HG03095 (cell line): ENCODE results near the gene YPEL3.

Experiments
- ATAC-seq: cut with Tn5 transposase; IDR thresholded peaks from one replicate; pipeline ENCODE4 v1.9.1; 2021; ENCODE audit warnings: moderate library complexity; ENCODE audit not compliant: unreplicated experiment

The YPEL3 gene

DNA sequence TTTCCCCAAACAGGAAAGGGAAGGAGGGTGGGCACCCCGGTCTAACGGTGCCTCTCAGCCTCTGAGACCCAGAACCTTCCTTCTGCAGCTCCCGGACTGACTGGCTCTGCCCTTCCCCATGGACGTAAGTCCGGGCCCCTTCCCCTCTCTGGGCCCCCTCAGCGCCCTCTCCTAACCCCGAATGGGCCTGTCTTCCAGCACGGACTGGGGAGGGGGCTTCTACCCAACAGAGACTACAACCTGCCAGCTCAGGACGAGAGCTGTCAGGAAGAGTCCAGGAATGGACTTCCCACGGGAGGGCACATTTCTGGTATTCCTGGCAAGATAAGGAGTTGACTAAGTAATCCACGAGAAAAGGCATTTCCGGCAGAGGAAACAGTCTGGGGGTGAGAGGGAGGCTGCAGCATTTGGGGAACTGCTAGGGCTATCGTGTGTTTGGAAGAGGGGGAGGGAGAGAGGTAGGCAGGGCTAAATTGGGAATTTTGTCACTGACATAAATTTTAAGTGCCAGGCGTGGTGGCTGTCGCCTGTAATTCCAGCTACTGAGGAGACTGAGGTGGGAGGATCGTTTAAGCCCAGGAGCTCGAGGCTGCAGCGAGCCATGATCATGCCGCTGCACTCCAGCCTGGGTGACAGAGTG lies 42.5 kb downstream of the YPEL3 start:
- ATAC-seq = no peak

DNA sequence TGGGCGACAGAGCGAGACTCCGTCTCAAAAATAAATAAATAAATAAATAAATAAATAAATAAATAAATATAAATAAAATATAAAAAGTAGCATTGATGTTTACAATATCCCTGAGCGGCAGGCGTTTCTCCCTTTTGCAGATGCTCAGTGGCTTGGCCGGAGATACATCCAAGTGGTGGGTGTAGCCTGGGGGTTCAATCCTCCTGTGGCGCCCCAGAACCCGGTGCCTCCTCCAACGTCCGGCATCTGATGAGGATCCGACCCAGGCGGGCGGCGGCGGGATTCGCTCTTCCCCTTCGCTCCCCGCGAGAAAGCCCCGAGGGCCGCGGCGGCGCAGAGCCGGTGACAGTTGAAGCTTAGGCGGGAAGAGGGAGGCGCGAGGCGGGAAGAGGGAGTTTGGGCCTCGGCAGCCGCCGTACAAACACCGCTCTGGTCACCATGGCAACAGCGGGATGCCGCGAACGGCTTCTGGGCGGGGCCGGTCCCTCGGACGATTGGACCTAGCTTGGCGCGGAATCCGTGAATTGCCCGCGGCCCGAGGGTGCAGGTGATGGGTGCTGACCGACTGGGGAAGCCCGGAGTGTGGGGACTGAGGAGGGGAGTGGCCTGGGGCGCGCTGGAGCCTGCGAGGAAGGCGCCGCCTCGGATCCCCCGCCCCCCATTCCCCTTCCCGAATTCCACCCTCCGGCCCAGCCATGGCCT lies 43.2 kb downstream of the YPEL3 start:
- no peak for ATAC-seq

DNA sequence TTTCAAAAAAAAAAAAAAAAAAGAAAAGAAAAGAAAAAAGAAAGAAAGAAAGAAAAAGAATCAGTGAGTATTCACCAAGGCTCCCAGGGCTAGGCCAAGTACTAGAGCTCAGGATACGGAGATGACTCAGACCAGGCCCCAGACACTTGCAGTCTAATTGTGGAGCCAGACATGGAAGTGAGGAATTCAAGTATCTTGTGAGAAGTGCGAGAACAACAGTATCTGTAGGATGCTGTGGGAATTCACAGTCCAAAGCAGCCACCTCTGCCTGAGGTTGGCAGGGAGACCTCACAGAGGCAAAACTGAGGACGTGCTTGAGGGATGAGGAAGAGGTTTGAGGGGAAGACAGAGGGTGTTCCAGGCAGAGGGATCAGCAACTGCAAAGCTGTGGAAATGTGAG lies 44.5 kb downstream of the YPEL3 start:
- ATAC-seq = no peak

DNA sequence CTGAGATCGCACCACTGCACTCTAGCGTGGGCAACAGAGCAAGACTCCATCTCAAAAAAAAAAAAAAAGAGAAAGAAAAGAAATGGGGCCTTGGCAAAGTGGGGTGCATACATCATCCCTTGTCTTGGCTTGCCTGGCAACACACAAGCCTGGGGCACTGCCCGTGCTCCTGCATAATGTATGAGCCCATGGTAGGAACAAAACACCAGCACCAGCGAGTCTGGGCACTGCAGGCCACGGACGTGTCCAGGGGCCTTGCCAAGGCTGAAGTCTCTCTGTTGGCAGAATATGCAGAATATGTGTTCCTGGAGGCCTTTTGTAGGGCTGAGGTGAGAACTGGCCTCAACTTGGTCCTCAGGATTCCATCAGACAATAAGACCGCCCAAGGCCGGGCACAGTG lies 46.1 kb downstream of the YPEL3 start:
- ATAC-seq = no peak

DNA sequence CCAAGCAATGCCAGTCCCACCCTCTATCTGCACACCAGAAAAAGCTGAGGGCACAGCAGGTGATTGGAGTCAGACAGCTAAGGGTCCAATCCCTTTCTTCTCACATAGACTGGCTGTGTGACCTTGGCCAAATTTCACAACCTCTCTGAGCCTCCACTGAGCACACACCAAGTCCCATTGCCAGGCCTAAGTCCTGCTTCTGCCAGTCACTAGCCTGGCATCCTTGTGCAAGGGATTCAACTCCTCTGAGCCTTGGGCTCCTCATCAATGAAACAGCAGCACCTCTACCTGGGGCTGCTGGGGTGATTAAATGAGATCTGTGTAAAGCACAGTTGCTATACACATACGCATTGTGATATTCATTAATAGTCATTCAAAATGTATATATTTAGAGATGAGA lies 49.4 kb downstream of the YPEL3 start:
- ATAC-seq = no peak

DNA sequence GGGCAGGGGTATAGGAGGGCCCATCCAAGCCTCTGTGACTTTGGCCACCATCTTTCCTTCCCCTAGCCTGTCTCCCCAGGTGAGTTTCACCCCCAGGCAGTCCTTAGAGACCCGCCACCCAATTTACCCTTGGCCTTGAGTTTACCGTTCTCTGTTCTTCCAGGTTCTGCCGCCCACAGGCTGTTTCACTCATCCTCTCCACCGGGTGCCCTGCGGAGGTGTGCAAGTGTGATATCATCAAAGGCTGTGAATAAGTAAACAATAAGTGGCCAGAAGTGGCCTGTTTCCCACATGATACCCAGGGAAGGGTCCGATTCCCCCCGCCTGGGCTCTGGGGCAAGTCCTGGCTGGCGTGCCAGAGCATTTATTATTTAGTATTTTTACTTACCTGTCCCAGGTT lies 49.8 kb downstream of the YPEL3 start:
- ATAC-seq = no peak
